GM10266 (cell line): ENCODE data around the gene KSR1.
"Not testable (repeated sequence)": the region's sequence is repeated elsewhere in the genome, so short reads cannot be mapped to it uniquely, and the experiment has no call there.

Experiments
- DNase-seq: peaks from one replicate; pipeline ENCODE4 v3.0.0; 2012; ENCODE audit errors: extremely low spot score
- CTCF ChIP-seq: IDR thresholded peaks from 2 replicates; pipeline ENCODE4 v1.5.1; 2012; ENCODE audit warnings: mild to moderate bottlenecking, low read depth; ENCODE audit not compliant: control insufficient read depth, insufficient read depth; ENCODE audit errors: missing control alignments

The KSR1 gene

GRCh38 chr17:27665549-27665948 is 209.3 kb downstream of the KSR1 start:
- no peak for TF ChIP-seq CTCF
- DNase-seq, result no peak

DNA sequence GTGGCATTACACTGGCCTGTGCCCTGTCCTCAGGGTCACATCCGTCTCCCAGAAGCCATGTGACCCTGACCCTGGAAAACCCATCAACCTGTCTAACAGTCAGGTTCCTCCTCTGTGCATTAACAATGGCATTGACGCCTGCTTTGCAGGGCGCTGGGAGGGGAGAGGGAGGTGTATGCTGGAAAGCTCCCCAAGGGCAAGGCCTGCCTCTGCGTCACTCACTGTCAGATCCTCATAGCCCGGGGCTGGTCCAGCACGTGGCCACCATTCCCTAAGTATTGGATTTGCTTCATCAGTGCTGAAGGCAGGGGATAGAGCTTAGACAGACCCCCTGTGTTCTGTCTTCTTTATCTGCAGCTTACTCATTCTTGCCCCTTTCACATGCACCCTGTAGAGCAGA is 210.0 kb downstream of the KSR1 start:
- not testable (repeated sequence) for DNase-seq

GRCh38 chr17:27666831-27667560 is 210.7 kb downstream of the KSR1 start:
- TF ChIP-seq CTCF, result no peak
- no peak for DNase-seq

GRCh38 chr17:27667656-27668487 is 211.6 kb downstream of the KSR1 start:
- TF ChIP-seq CTCF, result no peak
- no peak for DNase-seq

DNA sequence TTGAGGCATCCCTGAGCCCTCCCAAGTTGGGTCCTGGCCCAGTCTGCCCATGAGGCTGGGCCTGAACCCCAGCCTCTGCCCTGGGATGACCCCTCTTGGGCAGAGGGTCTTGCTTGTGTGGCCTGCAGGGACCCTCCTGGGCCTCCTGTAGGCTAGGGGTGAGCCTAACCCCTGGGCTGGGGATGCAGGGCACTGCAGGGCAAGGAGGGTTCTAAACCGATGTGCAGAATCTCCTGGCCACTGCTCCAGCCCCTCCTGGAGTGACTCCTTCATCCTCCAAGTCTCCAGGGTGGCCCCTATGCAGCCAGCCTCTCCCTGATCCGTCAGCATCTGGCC is 212.2 kb downstream of the KSR1 start:
- DNase-seq, result no peak
- no peak for TF ChIP-seq CTCF

DNA sequence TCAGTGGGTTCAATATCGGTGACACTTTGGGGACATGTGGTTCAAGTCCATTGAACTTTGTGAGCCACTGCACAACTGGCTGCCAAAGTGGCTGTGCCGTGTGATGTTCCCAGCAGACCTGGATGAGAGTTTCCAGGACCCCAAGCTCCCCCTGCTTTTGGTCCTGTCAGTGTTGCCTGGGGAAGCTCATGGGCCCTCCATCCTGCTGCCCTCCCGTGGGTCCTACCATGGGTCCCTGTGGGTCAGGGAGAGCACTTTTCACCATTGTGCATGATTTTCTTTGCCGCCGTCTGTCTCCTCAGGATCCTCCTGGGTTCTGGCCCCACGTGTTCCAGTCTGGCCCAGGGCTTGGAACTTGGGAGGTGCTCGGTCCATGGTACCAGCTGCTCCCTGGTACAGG is 212.9 kb downstream of the KSR1 start:
- no peak for DNase-seq
- no peak for TF ChIP-seq CTCF

DNA sequence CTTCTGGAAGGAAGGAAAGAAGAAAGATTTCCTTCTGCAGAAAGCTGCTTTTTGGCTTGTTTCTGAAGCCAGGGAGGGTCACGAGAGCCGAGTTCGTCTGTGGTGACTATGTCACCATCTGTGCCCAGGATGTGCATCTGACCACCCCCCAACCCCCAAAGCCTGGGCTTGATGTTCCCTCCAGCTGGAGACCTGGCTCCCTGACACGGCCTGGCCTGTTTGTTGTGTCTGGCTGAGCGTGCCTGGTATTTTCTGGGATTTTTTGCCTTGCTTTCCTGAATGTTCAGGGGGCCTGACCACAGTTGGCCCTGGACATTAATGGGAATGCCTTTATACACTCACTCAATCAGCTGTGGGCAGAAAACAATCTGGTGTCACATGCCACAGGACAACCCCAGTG is 213.6 kb downstream of the KSR1 start:
- TF ChIP-seq CTCF, result no peak
- DNase-seq, result no peak
